Suppressor macrophage (primary cell): ENCODE measurements around the gene HPCAL1.

Experiments
- DNase-seq, 4 experiments: peaks; one replicate each; pipeline ENCODE4 v3.0.0-alpha.2; 2020 to 2022

Gene HPCAL1

GRCh38 chr2:10355471-10356438, 53.1 kb downstream of the HPCAL1 start:
- DNase-seq = no peak

DNA sequence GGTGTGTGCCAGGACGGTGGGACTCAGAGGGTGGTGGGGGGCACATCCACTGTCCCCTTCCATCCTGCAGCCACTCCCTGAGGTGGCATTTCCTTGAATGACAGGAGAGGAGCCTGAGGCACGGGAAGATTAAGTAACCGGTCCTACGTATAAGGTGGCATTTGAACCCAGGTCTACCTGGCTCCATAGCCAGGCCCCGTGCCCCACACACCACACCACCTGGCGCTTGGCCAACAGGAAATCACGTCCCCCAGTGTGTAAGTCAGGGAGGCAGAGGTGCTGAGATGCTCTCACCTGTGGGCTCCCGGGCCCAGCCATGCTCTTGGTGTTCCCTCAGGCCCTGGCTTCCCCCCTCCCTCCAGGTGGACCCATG, 53.7 kb downstream of the HPCAL1 start:
- no peak for DNase-seq

DNA sequence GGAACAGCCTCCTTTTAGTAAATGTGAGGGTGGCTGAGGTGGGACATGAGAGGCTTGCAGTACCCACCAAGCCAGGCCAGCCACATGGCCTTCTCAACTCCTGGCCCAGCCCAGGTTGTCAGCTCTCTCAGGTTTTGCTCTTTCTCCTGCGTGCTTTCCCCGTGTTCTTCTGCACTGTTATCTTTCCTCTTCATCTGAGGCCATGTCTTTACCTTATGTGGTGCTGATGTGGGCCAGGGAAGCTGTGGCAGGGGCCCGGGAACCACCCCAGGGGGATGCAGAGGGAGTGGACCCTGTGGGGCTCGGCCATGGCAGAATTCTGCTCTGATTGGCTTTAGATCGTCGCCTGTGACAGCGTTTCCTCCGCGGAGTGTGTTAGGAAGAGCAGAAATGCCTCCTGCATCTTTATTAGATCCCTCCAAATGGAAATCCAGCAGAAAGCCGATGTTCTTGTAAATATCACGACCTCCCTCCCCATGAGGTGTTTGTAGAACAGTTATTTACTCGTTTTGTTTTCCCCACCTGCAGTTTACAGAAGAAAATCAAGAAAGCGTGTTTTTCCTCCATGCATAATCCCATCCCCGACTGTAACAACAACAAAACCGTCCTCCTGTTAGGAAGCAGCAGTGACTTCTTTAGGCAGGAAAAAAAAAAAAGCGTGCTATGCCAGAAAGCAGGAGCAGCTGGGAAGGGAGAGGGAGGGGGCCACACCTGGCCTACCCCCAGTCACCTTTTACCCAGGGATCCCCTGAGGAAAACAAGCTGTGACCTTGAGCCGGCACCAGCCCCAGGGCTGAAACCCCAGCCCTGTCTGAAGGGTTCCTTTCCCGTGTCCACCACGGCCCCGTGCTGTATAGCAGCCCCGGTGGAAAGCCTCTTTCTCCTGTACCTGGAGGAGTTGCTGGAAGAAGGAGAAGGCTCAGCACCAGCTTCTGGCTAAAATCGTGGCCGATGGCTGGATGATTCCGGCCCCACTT, 54.8 kb downstream of the HPCAL1 start:
- DNase-seq = no peak

DNA sequence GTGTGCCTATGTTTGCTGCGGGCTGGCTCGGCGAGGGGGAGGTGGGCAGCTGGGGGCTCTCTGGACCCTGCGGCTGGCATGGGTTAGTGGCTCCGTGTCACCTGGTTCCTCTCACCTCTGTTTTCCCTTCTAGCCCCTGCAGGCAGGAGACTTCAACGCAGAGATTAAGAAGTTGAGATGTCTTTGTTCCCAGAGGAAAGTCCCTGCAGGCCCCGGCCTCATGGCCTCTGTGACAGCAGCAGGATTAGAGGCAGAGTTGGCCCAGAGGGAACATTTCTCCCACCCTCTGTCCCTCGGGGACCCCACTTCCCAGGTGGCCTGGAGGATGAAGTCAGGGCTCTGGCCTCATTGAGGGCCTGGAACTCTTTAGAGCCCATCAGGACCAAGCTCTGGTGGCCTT, 56.5 kb downstream of the HPCAL1 start:
- no peak for DNase-seq

- no peak for DNase-seq
These were observed 57.1 kb downstream of the HPCAL1 start for GRCh38 chr2:10359731-10360329.

- no peak for DNase-seq
These were observed 57.8 kb downstream of the HPCAL1 start for GRCh38 chr2:10360460-10360849.

DNA sequence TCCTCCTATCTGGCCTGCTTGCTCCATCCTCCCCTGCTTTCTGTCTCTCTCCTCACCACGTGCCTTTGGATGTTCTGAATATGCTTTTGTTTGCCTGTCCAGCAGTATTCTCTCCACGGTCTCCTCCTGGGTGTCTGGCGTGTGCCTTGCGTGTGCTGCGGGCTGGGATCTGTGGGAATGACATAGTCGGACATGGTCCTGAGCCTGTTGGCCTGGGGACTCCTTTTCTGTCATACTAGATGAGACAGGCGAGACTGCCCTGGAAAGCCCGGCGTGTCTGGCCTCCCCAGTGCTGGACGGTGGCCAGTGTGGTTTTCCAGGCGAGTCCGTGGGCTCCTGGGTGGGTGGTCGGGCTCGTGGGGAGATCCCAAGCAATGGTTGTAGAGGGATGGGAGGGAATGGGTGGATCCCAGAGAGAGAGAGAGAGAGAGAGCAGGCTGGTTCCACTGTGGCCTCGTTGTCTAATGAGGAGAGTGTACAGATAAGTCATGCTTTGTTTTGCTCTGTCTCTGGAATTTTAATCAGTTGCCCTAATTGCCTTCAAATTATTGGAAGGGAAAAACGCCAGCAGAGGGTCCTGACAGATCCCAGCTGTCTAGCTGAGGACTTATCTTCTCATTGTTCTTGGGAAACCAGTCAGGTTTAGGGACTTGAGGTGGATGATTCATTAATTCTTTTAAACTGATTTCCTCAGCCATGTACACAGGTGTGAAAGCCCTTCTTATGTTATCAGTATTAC, 58.3 kb downstream of the HPCAL1 start:
- no peak for DNase-seq

DNA sequence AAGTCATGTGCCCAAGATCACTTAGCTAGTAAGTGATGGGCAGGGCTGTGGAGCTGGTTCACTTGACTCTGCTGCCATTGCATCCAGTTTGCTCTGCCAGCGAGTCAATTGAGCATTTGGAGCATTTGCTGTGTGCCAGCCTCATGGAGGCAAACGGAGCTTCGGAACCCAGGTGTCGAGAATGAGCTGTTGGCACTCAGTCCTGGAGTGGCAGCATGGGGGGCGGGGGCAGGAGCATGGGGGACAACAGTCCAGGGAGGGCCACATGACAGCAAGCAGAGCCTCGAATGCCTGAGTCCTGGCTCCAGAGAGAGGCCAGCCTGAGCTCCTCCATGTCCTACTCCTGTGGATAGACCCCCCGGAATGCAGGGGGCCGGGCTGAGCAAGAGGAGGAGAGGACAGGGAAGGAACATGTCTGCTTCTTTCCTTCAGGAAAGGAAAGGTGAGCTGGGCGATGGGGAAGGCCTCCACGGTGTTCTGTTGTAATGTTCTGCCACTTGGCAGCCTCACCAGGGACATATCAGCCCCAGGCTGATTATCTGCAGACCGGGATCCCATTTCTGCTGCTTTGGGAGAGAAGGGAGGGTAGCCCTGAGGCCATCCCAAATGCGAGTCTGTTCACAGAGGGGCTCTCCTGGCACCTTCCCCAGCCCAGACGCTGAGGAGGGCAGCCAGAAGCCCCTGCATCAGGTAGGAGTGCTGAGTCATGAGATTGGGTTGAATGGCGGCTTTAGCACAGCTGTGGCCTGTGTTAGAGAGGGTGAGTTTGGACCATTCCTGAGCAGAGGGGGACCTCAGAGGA, 59.6 kb downstream of the HPCAL1 start:
- no peak for DNase-seq

- DNase-seq = no peak
These were observed 60.3 kb downstream of the HPCAL1 start for GRCh38 chr2:10362898-10363454.

DNA sequence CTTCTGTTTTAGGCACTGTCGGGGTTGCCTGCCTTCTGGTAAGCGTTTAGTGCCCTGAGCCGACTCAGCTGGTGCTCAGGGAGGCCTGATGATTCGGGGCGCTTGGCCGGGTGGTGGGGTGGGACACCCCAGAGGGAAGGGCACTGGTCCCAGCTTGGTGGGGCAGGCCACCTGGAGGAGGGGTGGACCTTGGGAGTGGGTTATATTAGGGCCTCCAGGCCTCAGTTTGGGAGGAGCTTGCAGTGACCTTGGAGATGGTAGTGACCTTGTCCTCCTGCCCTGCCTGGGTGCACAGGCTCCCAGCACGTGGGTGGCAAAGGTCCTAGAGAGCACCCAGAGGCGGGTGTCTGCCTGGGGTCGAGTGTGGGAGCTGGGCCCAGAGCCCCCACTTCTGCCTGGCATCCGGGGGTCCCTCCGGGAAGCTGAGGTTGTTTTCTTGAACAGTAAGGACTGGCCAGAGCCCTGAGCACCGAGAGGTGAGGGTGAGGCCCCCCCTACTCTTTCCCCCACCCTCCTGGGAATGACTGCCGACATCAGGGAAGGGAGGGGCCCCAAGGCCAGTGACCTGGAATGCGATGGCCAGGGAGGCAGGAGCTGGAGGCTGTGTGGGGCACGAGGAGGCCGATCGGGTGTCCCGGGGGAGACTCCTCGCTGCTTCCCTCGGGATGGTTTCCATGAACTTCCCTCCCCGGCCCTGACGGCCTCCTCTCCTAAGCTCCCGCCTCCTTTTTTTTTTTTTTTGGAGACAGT, 61.3 kb downstream of the HPCAL1 start:
- no peak for DNase-seq

GRCh38 chr2:10365412-10365811, 62.7 kb downstream of the HPCAL1 start:
- no peak for DNase-seq

GRCh38 chr2:10366601-10367270, 64.0 kb downstream of the HPCAL1 start:
- no peak for DNase-seq

DNA sequence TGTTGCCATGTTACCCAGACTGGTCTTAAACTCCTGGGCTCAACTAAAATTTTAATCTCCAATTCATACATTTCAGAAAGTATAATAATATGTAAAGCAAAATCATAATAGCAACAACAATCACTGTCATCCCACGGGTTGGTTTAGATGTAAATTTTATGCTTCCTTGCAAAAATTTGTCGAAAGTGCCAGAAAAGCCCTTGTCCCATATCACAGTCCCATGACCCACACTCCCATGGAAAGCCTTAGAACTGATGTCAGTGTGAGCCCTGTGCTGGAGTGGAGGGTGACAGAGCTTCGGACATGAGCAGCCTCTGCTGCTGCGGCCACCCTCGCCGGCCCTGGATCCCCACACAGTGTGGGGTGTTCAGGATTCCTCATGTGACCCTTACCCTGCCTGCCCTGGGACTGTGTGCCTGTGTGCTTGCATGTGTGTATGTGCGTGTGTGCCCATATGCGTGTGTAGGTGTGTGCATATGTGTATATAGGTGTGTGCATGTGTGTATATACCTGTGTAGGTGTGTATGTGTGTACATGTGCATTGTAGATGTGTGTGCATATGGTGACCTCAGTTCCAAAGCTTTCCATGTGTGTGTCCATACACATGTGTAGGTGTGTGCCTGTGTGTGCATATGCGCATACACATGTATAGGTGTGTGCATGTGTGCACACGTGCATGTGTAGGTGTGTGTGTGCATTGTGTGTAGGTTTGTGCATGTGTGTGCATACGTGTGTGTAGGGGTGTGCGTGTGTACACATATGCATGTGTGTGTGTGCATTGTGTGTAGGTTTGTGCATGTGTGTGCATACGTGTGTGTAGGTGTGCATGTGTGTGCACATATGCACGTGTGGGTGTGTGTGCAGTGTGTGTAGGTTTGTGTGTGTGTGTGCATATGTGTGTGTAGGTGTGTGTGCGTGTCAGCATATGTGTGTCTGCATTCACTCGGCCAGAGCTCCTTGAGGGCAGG, 65.1 kb downstream of the HPCAL1 start:
- no peak for DNase-seq

- no peak for DNase-seq
These were observed 66.0 kb downstream of the HPCAL1 start for GRCh38 chr2:10368491-10369231.

DNA sequence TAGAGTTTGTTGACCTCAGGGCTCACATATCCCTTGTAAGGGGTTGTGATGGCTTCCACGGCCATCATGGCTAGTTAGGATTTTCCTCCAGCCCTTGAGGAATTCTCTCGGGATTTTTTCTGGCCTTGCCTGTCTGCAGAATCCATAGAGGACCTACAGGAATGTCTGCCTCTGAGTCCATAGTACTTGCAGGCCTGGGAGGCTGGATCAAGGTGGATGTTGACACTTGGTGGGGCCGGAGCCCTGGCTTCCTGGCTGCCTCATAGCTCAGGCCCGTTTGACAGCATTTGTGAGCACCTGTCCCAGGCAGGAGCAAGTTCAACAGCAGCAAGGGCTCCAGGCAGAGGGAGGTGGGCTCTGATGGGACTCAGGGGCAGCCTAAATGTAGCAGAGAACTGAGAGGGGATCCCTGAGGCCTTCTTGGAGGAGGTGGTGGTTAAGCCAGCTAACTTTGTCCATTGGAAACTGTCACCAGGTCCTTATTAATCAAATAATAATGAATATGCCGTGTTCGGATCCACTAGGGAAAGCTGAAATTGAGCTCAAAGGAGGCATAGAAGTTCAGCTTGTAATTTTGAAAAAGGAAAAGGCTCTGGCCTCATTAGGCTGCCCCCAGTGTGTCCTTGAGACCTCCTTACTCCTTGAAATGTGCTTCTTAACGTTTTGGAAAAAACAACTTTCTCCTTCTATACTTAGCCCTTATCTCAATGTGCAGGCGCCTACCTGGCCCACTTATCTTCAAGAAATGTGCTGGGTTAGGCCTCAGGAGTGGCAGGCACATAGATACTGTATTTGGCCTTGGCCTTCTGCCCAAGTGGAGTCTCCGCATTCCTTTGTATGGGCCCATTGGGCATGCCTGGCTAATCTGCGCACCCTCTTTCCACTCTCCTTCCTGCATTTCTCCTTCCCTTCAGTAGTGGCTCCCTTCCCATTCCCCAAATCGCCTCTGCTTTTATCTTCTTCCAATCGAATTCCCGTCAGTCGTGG, 66.9 kb downstream of the HPCAL1 start:
- DNase-seq = no peak

GRCh38 chr2:10370390-10370789, 67.7 kb downstream of the HPCAL1 start:
- no peak for DNase-seq
